Astrocyte (in vitro differentiated cells and primary cell): ENCODE measurements around the gene CD24.

Source experiments
- CTCF ChIP-seq: IDR thresholded peaks from 2 replicates; pipeline ENCODE4 v1.5.1; 2011; ENCODE audit warnings: low read depth, mild to moderate bottlenecking, inconsistent platforms, low read length, moderate library complexity; ENCODE audit not compliant: insufficient read depth
- EZH2 ChIP-seq: IDR thresholded peaks from 2 replicates; pipeline ENCODE4 v1.6.1; 2012; ENCODE audit warnings: mild to moderate bottlenecking, low read length, inconsistent platforms; ENCODE audit not compliant: insufficient read depth

- TF ChIP-seq CTCF (no peak), EZH2 (no peak)
These were observed 1.7 kb upstream of the CD24 start for GRCh38 chr6:106976270-106976669.
